ENCODE data around the gene TMEM59L. TPM values are rescaled to one million over a fixed set of nuclear protein-coding genes. Genes with fewer than 3 reads are reported as not detected.

The TMEM59L gene
- total and polyA plus RNA-seq, 8 donors = 0.56 to 8.9 (median 1.2) TPM

- intact Hi-C loops (cut with DNase I) = no loop called here
These were observed 18.4 kb upstream of the TMEM59L start for GRCh38 chr19:18594096-18594823.

GRCh38 chr19:18594824-18595373, 17.8 kb upstream of the TMEM59L start:
- Histone ChIP-seq H3K4me1 (peaks cover under 1 to 12% (median 8%) of the 10 kb centered on the region in 3 donors), H3K4me3 (peak overlapping the region in 2 of 4 donors; percentile 19 to 38), H3K9me3 (no peaks in the 10 kb centered on the region), H3K27me3 (no peaks in the 10 kb centered on the region), H3K27ac (no peak overlapping the region), H3K36me3 (peaks cover 0 to 6% (median 0%) of the 10 kb centered on the region in 3 donors)
- 25 to 36% methylated on average over 21 to 26 of the region's 26 CpGs for WGBS, 2 donors
- no peak for ATAC-seq
- no peak for TF ChIP-seq CTCF (IDR thresholded peaks at IDR 0.05)
- intact Hi-C loops (cut with DNase I) = loop anchor here in 1 of 3 donors (5.0 kb wide), 1 partner anchor 252 kb away; no protein-coding TSS in a partner anchor
- FAIRE-seq = no peak
- peak in 1 of 6 donors; percentile 77 for DNase-seq

More at GRCh38 chr19:18594096-18594823, 18.4 kb upstream of the TMEM59L start:
- peak; percentile 78 to 89 (median 82) for TF ChIP-seq CTCF (IDR thresholded peaks at IDR 0.05)
- H3K36me3 ChIP-seq = peaks cover 0 to 6% (median 0%) of the 10 kb centered on the region in 3 donors
- peak; percentile 70 to 86 (median 81) for ATAC-seq
- H3K4me3 ChIP-seq = peak overlapping the region in 2 of 4 donors; percentile 19 to 38
- peaks cover 5 to 16% (median 8%) of the 10 kb centered on the region in 3 donors for H3K4me1 ChIP-seq
- DNase-seq = peak; percentile 51 to 90 (median 74)
- H3K9me3 ChIP-seq = no peaks in the 10 kb centered on the region
- 1 to 2% methylated on average over 41 to 54 of the region's 54 CpGs for WGBS, 2 donors
- FAIRE-seq = no peak
- H3K27me3 ChIP-seq = no peaks in the 10 kb centered on the region
- H3K27ac ChIP-seq = no peak overlapping the region

GRCh38 chr19:18595475-18595874, 17.2 kb upstream of the TMEM59L start:
- Histone ChIP-seq H3K27ac (no peak overlapping the region), H3K4me1 (peaks cover 0 to 10% (median 8%) of the 10 kb centered on the region in 3 donors), H3K9me3 (no peaks in the 10 kb centered on the region), H3K36me3 (peaks cover 0 to 6% (median 0%) of the 10 kb centered on the region in 3 donors), H3K4me3 (no peak overlapping the region), H3K27me3 (no peaks in the 10 kb centered on the region)
- WGBS, 2 donors = 71 to 75% methylated on average over 6 of the region's 6 CpGs
- TF ChIP-seq CTCF (IDR thresholded peaks at IDR 0.05) = no peak
- no peak for DNase-seq
- intact Hi-C loops (cut with DNase I) = loop anchor here in 1 of 3 donors (5.0 kb wide), 1 partner anchor 252 kb away; no protein-coding TSS in a partner anchor
- ATAC-seq = no peak
- FAIRE-seq = no peak

- intact Hi-C loops (cut with DNase I) = loop anchor here in 1 of 3 donors (5.0 kb wide), 1 partner anchor 251 kb away; no protein-coding TSS in a partner anchor
- no peaks in the 10 kb centered on the region for H3K36me3 ChIP-seq
- 1 to 8% methylated on average over 20 to 21 of the region's 21 CpGs for WGBS, 2 donors
- H3K27me3 ChIP-seq = no peaks in the 10 kb centered on the region
- H3K4me1 ChIP-seq = peaks cover 0 to 10% (median 8%) of the 10 kb centered on the region in 3 donors
- H3K27ac ChIP-seq = no peak overlapping the region
- peak; percentile 56 to 91 (median 74) for DNase-seq
- no peaks in the 10 kb centered on the region for H3K9me3 ChIP-seq
- TF ChIP-seq CTCF (IDR thresholded peaks at IDR 0.05) = no peak
- FAIRE-seq = no peak
- H3K4me3 ChIP-seq = no peak overlapping the region
- ATAC-seq = peak; percentile 53 to 85 (median 80)
These were observed 15.9 kb upstream of the TMEM59L start for GRCh38 chr19:18596752-18597157.

Measured in pancreas (tissue), 10 donors.